Duodenal mucosa (tissue), 2 donors: ENCODE measurements around the gene THAP6.
"Not testable (repeated sequence)": the region's sequence is repeated elsewhere in the genome, so short reads cannot be mapped to it uniquely, and the experiment has no call there.

Source experiments
- H3K27ac ChIP-seq: one replicate; pipeline ENCODE4 v1.7.0; 2013; ENCODE audit warnings: low read depth, low read length
- H3K27me3 ChIP-seq, 2 donors: one replicate each; pipeline ENCODE4 v1.7.0; 2013; ENCODE audit warnings: low read length in 2 of 2, control low read depth in 1 of 2; ENCODE audit not compliant: insufficient read depth in 2 of 2, control insufficient read depth in 1 of 2
- H3K36me3 ChIP-seq, 2 donors: one replicate each; pipeline ENCODE4 v1.7.0; 2013; ENCODE audit warnings: low read length in 2 of 2, control low read depth in 1 of 2; ENCODE audit not compliant: insufficient read depth in 2 of 2, control insufficient read depth in 1 of 2
- H3K4me1 ChIP-seq, 2 donors: one replicate each; pipeline ENCODE4 v1.7.0; 2013; ENCODE audit warnings: low read length in 2 of 2, control low read depth in 1 of 2; ENCODE audit not compliant: insufficient read depth in 2 of 2, control insufficient read depth in 1 of 2
- H3K4me3 ChIP-seq, 2 donors: one replicate each; pipeline ENCODE4 v1.7.0; 2013; ENCODE audit warnings: low read length in 2 of 2, low read depth in 1 of 2
- H3K9ac ChIP-seq, 2 donors: one replicate each; pipeline ENCODE4 v1.7.0; 2013; ENCODE audit warnings: low read length in 2 of 2, low read depth in 1 of 2
- H3K9me3 ChIP-seq, 2 donors: one replicate each; pipeline ENCODE4 v1.7.0; 2013; ENCODE audit warnings: low read length in 2 of 2, control low read depth in 1 of 2; ENCODE audit not compliant: control insufficient read depth in 1 of 2

The THAP6 gene

DNA sequence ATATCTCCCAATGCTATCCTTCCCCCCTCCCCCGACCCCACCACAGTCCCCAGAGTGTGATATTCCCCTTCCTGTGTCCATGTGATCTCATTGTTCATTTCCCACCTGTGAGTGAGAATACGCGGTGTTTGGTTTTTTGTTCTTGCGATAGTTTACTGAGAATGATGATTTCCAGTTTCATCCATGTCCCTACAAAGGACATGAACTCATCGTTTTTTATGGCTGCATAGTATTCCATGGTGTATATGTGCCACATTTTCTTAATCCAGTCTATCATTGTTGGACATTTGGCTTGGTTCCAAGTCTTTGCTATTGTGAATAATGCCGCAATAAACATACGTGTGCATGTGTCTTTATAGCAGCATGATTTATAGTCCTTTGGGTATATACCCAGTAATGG is 5.2 kb downstream of the THAP6 start:
- H3K27ac ChIP-seq, H3K4me3 ChIP-seq, H3K9ac ChIP-seq, H3K27me3 ChIP-seq, H3K9me3 ChIP-seq: not testable (repeated sequence)
- Histone ChIP-seq H3K4me1 (peaks cover 8 to 16% of the 10 kb centered on the region in 2 donors), H3K36me3 (peaks cover 17 to 34% of the 10 kb centered on the region in 2 donors)

DNA sequence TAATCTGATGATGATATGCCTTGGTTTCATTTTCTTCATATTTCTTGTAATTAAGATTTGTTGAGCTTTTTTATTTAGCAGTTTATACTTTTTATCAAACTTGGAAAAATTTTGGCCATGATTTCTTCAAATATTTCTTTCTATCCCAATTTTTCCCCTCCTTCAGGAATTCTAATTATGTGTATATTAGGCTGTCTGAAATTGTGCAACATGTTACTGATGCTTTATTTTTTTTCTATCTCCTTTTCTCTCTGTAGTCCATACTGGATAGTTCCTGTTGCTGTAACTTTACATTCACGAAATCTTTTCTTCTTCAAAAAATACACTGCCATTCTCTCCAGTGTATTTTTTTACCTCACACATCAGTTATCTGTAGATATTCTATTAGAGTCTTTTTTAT is 10.8 kb downstream of the THAP6 start:
- no peaks in the 10 kb centered on the region for H3K4me1 ChIP-seq
- H3K27ac ChIP-seq = no peak overlapping the region
- no peak overlapping the region for H3K4me3 ChIP-seq
- H3K27me3 ChIP-seq = no peaks in the 10 kb centered on the region
- no peak overlapping the region for H3K9ac ChIP-seq
- peaks cover 30 to 61% of the 10 kb centered on the region in 2 donors for H3K36me3 ChIP-seq
- no peaks in the 10 kb centered on the region for H3K9me3 ChIP-seq

DNA sequence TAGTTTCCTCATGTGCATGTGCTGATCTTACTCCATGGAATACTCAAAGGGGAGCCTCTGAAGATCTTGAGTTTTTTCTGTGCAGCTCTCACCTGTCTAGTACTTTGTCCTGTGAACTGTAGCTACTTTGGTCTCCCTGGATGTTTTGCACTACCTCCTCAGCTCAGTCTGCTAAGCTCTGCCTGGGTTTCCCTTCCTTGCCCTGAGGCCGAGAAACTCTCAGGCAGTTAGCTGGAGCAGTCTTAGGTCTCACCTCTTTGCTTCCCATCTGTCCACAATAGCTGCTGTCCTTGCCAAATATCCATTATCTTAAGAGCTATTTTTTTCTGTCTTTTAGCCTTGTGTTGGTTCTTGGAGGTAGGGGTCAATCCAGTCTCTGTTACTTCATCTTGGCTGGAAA is 11.6 kb downstream of the THAP6 start:
- Histone ChIP-seq H3K4me3 (no peak overlapping the region), H3K36me3 (peaks cover 35 to 64% of the 10 kb centered on the region in 2 donors), H3K27me3 (no peaks in the 10 kb centered on the region)

DNA sequence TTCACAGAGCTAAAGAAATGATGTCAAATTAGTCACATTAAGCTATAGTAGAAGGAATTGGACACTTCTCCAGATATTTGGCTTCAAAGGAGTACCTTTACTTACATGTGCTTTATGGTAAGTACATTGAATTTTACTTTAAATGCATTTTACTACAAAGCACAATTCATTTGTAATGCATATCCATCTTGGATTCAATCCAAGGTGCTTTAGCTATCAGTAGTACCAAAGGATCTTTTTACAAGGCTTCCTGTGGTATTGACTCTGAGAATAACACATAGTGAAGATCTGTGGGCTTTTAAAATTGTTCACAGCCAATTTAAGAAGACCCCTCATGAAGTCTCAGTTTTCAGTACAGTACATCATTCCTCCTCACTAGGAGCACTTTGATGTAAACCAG is 13.2 kb downstream of the THAP6 start:
- Histone ChIP-seq H3K27ac (no peak overlapping the region), H3K36me3 (peaks cover 39 to 71% of the 10 kb centered on the region in 2 donors), H3K27me3 (no peaks in the 10 kb centered on the region), H3K9ac (no peak overlapping the region), H3K4me1 (no peaks in the 10 kb centered on the region), H3K4me3 (no peak overlapping the region), H3K9me3 (peaks cover 0 to 3% of the 10 kb centered on the region in 2 donors)

More for the DNA sequence above, 11.6 kb downstream of the THAP6 start:
- no peaks in the 10 kb centered on the region for H3K9me3 ChIP-seq
- H3K9ac ChIP-seq = no peak overlapping the region
- no peak overlapping the region for H3K27ac ChIP-seq
- H3K4me1 ChIP-seq = no peaks in the 10 kb centered on the region

DNA sequence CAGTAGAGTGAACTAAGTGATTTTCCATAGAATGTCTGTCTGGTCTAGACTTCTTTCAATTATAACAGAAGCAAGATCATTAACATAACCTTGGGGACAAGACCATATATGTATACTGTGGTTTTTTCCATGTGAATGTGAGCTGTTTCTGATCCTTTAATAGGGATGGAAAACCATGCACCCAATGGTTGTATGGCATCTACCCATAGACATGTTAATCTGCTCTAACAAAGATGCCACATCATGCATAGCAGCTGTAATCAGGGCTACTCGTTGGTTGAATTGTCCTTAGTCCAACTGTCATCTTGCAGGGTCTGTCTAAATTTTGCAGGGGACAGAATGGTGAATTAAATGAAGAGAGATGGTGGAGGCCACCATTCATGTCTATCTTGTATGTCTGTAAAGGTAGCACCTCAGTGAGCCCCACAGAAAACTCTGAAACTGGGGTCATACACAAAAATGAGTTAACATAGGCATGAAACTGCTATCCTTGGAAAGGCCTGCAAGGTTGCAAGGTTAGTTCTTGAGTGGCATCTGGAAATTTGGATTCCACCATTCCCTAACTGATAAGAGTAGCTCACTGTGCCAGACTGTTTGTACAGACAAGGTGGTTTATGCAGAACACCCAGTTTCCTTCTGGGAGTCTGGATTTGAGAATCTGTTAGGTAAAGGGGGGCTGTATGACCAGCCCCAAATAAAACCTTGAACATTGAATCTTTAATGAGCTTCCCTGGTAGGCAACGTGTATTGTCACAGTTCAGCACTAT is 16.5 kb downstream of the THAP6 start:
- H3K9me3 ChIP-seq = peaks cover 0 to 3% of the 10 kb centered on the region in 2 donors
- H3K4me3 ChIP-seq = no peak overlapping the region
- H3K4me1 ChIP-seq = no peaks in the 10 kb centered on the region
- H3K36me3 ChIP-seq = peaks cover 36 to 61% of the 10 kb centered on the region in 2 donors
- no peak overlapping the region for H3K27ac ChIP-seq
- no peaks in the 10 kb centered on the region for H3K27me3 ChIP-seq
- H3K9ac ChIP-seq = no peak overlapping the region

DNA sequence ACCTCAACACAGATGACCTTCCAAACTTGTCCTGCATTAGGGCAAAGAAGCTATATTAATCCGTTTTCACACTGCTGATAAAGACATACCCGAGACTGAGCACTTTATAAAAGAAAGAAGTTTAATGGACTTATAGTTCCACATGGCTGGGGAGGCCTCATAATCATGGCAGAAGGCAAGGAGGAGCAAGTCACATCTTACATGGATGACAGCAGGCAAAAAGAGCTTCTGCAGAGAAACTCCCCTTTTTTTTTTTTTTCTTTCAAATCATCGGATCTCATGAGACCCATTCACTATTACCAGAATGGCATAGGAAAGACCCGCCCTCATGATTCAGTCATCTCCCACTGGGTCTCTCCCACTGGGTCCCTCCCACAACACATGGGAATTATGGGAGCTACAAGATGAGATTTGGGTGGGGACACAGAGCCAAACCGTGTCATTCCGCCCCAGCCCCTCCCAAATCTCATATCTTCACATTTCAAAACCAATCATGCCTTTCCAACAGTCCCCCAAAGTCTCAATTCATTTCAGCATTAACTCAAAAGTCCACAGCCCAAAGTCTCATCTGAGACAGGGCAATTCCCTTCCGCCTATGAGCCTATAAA is 17.4 kb downstream of the THAP6 start:
- not testable (repeated sequence) for H3K27ac ChIP-seq, H3K27me3 ChIP-seq, H3K9ac ChIP-seq, H3K4me1 ChIP-seq, H3K4me3 ChIP-seq, H3K9me3 ChIP-seq
- H3K36me3 ChIP-seq = peaks cover 29 to 52% of the 10 kb centered on the region in 2 donors

DNA sequence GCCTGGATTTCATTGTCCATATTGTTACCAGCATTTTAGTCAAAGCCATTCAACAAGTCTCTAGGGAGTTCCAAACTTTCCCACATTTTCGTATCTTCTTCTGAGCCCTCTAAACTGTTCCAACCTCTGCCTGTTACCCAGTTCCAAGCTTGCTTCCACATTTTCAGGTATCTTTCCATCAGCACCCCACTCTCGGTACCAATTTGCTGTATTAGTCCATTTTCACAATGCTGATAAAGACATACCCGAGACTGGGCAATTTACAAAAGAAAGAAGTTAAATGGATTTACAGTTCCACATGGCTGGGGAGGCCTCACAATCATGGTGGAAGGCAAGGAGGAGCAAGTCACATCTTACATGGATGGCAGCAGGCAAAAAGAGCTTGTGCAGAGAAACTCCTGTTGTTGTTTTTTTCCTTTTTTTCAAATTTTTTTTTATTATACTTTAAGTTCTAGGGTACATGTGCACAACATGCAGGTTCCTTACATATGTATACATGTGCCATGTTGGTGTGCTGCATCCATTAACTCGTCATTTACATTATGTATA is 19.1 kb downstream of the THAP6 start:
- H3K27ac ChIP-seq, H3K27me3 ChIP-seq, H3K4me1 ChIP-seq, H3K4me3 ChIP-seq, H3K9me3 ChIP-seq, H3K9ac ChIP-seq: not testable (repeated sequence)
- H3K36me3 ChIP-seq = peaks cover 12 to 36% of the 10 kb centered on the region in 2 donors

DNA sequence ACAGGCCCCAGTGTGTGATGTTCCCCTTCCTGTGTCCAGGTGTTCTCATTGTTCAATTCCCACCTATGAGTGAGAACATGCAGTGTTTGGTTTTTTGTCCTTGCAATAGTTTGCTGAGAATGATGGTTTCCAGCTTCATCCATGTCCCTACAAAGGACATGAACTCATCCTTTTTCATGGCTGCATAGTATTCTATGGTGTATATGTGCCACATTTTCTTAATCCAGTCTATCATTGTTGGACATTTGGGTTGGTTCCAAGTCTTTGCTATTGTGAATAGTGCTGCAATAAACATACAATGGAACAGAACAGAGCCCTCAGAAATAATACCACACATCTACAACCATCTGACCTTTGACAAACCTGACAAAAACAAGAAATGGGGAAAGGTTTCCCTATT is 19.7 kb downstream of the THAP6 start:
- H3K27me3 ChIP-seq, H3K27ac ChIP-seq, H3K9ac ChIP-seq, H3K4me3 ChIP-seq, H3K9me3 ChIP-seq, H3K4me1 ChIP-seq: not testable (repeated sequence)
- peaks cover 12 to 38% of the 10 kb centered on the region in 2 donors for H3K36me3 ChIP-seq

DNA sequence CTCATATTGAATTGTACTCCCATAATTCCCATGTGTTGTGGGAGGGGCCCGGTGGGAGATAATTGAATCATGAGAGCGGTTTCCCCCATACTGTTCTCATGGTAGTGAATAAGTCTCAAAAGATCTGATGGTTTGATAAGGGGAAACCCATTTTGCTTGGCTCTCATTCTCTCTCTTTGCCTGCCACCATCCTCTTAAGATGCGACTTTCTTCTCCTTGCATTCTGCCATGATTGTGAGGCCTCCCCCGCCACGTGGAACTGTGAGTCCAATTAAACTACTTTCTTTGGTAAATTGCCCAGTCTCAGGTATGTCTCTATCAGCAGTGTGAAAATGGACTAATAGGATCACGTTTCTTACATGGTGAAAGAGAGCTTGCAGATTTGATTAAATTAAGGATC is 23.0 kb downstream of the THAP6 start:
- not testable (repeated sequence) for H3K4me1 ChIP-seq, H3K9ac ChIP-seq, H3K9me3 ChIP-seq, H3K27ac ChIP-seq, H3K27me3 ChIP-seq, H3K4me3 ChIP-seq
- H3K36me3 ChIP-seq = peaks cover 0 to 11% of the 10 kb centered on the region in 2 donors

DNA sequence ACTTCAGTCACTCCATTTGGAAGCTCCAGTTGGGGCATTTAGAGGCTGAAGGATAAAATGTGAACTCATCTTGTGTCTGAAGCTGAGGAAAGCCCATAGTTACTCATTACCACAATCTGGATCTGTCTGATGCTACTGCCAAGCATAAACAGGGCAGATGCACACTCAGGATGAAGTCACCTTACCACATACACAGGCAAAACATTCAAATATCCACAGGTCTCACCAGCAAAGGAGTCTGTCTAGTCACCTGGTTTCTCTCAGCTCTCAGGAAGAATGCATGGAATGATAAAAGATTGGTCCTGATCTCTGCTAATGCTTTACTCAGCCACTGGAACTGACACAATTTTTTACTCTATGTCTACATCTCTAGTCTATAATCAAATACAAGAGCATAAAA is 28.6 kb downstream of the THAP6 start:
- no peaks in the 10 kb centered on the region for H3K27me3 ChIP-seq
- H3K4me1 ChIP-seq = no peaks in the 10 kb centered on the region
- peaks cover 0 to 5% of the 10 kb centered on the region in 2 donors for H3K36me3 ChIP-seq
- no peak overlapping the region for H3K4me3 ChIP-seq
- no peak overlapping the region for H3K9ac ChIP-seq
- no peak overlapping the region for H3K27ac ChIP-seq
- no peaks in the 10 kb centered on the region for H3K9me3 ChIP-seq
